GM04504 (cell line): ENCODE measurements around the gene RPS19.
"Not testable (repeated sequence)": the region's sequence is repeated elsewhere in the genome, so short reads cannot be mapped to it uniquely, and the experiment has no call there.

Experiments
- DNase-seq: peaks from one replicate; pipeline ENCODE4 v3.0.0-alpha.2; 2012; ENCODE audit warnings: low read depth

The RPS19 gene

GRCh38 chr19:41901707-41902360, 41.8 kb downstream of the RPS19 start:
- DNase-seq = no peak

- no peak for DNase-seq
Measured at GRCh38 chr19:41902594-41902993, 42.5 kb downstream of the RPS19 start.

GRCh38 chr19:41903193-41903953, 43.3 kb downstream of the RPS19 start:
- no peak for DNase-seq

DNA sequence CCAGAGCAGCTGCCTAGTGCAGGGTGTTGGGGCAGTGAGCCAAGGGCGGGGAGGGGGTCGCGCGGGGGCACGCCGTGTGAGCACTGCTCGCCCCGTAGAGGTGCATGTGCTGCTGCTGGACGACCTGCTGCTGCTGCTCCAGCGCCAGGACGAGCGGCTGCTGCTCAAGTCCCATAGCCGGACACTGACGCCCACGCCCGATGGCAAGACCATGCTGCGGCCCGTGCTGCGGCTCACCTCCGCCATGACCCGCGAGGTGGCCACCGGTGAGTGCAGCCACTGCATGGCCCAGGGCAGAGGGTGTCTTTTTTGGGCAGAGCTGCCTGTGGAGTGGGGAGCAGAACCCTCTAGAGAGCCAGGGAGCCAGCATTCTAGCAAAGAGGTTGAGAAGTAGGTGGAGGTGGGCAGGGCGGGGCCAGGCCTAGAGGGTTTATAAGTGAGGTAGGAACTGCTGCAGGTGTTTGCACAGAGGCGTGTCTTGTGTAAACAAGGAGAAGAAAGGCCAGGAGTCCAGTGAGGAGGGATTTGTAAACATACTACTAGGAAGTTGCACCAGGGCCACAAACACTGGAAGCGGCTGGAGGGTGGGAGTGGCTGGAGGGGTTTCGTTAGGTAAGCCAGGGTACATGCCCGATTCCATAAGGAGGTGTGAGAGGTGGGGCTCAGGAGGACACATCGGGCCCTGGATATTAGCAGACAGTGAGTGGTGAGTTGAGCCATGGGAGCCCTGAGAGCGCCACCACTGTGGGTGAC, 44.2 kb downstream of the RPS19 start:
- no peak for DNase-seq

DNA sequence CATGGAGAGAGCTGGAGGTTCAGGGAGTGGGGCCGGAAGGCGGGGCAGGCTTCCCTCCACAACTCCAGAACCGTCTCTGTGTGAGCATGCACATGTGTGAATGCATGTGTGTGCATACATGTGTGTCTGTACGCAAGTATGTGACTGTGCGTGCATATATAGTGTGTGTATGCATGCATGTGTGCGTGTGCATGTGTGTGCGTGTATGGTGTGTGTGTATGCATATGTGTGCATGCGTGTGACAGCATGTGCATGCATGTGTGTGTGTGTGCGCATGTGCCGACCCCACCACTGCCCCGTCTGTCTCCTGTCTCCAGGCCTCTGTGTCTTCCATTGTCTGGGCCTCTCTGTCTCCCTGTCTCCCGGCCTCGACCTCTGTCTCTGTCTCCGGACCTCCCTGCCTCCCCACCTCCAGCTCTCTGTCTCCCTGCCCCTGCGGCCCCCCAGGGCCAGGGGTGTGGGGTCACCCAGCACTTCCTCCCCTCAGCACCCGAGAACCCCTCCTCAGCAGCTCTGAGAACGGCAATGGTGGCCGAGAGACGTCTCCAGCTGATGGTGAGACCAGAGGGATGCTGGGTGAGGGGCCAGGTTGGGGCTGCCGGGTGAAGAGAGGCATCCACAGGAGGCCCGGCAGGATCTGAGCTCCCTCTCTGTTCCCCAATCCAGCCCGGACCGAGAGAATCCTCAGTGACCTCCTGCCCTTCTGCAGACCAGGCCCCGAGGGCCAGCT, 45.4 kb downstream of the RPS19 start:
- no peak for DNase-seq

- DNase-seq = no peak
Measured at GRCh38 chr19:41906271-41906670, 46.2 kb downstream of the RPS19 start.

GRCh38 chr19:41906916-41907680, 47.0 kb downstream of the RPS19 start:
- no peak for DNase-seq

GRCh38 chr19:41907994-41908615, 48.0 kb downstream of the RPS19 start:
- DNase-seq = no peak

DNA sequence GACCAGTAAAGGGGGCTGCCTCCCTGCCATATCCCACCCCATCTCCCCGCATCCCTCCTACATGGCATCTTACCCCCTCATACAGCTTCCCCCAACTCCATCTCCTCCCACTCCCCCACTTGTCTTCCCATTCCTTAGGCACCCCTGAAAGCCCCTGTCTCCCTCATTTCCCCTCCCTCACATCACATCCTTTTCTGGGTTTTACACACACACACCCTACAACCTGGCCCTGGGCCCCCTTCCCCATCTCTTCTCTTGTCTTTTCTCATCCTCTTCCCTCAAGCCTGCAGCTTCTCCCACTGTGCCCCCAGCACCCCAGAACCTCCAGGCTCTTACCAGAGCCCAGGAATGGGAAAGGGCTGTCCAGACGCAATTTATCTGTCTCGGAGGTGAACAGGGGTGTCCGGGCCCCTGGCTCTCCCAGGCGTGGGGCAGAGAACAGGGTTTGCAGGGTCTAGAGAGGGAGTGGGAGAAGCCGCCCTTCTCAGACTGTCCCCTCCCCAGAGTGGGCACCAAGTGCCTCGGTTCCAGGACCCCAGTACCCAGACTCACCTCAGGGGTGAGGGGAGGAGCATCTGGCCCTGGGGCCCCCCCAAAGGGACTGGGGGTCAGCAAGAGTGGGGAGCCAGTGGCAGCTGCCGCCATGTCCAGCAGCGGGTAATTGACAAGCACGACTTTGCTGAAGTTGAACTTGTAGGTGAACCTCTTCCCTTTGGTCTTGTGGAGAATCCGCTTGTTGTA, 48.8 kb downstream of the RPS19 start:
- no peak for DNase-seq

- DNase-seq = no peak
Measured at GRCh38 chr19:41909706-41910105, 49.7 kb downstream of the RPS19 start.

- no peak for DNase-seq
Measured at GRCh38 chr19:41910240-41910991, 50.4 kb downstream of the RPS19 start.

- no peak for DNase-seq
Measured at GRCh38 chr19:41910992-41911888, 51.2 kb downstream of the RPS19 start.

- DNase-seq = no peak
Measured at GRCh38 chr19:41911889-41912731, 52.1 kb downstream of the RPS19 start.

DNA sequence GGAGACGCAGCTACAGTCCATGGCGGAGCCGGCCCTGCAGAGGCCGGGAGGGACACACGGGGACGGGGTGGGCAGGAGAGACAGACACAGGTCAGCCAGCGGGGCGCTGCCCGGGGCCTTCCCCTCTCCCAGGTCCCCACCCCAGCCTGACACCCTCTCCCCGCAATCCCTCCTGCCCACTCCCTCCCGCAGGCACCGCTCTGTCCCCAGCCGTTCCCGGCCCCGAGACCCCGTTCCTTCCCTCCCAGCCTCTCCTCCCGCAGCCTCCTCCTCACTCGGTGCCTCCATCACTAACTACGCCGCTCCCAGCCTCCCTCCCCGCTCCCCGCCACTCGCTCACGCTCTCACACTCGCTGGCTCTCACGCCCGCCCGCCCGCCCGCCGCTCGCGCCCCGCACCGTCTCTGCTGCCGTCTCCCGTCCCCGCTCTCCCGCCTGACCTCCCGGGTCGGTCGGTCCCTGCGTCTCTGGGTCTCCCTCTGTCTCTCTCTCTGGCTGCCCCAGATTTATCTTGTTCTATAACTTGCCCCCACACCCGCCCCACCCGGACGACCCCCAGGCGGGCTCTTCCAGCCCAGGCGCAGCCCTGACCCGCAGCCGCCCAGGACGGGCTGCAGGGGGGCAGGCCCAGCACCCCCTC, 53.0 kb downstream of the RPS19 start:
- DNase-seq = no peak

GRCh38 chr19:41913538-41914423, 53.7 kb downstream of the RPS19 start:
- DNase-seq = no peak

DNA sequence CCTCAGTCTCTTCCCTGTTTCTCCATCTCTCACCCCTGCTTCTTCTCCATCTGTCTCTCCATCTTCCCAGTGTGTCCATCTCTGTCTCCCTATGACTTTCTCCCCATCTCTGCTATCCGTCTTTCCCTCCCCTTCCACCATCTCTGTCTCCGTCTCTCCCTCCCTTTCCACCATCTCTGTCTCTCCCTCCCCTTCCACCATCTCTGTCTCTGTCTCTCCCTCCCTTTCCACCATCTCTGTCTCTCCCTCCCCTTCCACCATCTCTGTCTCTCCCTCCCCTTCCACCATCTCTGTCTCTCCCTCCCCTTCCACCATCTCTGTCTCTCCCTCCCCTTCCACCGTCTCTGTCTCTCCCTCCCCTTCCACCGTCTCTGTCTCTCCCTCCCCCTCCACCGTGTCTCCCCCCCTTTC, 54.4 kb downstream of the RPS19 start:
- DNase-seq = not testable (repeated sequence)
